ENCODE measurements around the gene NACC1.
"Not testable (repeated sequence)": the region's sequence is repeated elsewhere in the genome, so short reads cannot be mapped to it uniquely, and the experiment has no call there.

NACC1 gene

GRCh38 chr19:13135068-13136062, 17.3 kb downstream of the NACC1 start:
- no peak for TF ChIP-seq CTCF (conservative IDR thresholded peaks at IDR 0.05; ENCODE audit: control insufficient read depth, insufficient read depth, low read depth, low read length)
- H3K4me3 ChIP-seq (ENCODE audit: control insufficient read depth, low read depth, low read length) = no peak overlapping the region
- DNase-seq (ENCODE audit: low read depth) = no peak

GRCh38 chr19:13137290-13137794, 19.3 kb downstream of the NACC1 start:
- no peak for TF ChIP-seq CTCF (conservative IDR thresholded peaks at IDR 0.05; ENCODE audit: control insufficient read depth, insufficient read depth, low read depth, low read length)
- no peak for DNase-seq (ENCODE audit: low read depth)
- H3K4me3 ChIP-seq (ENCODE audit: control insufficient read depth, low read depth, low read length) = no peak overlapping the region

- no peak overlapping the region for H3K4me3 ChIP-seq (ENCODE audit: control insufficient read depth, low read depth, low read length)
- no peak for TF ChIP-seq CTCF (conservative IDR thresholded peaks at IDR 0.05; ENCODE audit: control insufficient read depth, insufficient read depth, low read depth, low read length)
- DNase-seq (ENCODE audit: low read depth) = no peak
Measured at GRCh38 chr19:13138171-13138915, 20.3 kb downstream of the NACC1 start.

- H3K4me3 ChIP-seq (ENCODE audit: control insufficient read depth, low read depth, low read length) = no peak overlapping the region
- no peak for TF ChIP-seq CTCF (conservative IDR thresholded peaks at IDR 0.05; ENCODE audit: control insufficient read depth, insufficient read depth, low read depth, low read length)
- DNase-seq (ENCODE audit: low read depth) = no peak
Measured at GRCh38 chr19:13138916-13139198, 20.8 kb downstream of the NACC1 start.

GRCh38 chr19:13139633-13140311, 21.7 kb downstream of the NACC1 start:
- H3K4me3 ChIP-seq (ENCODE audit: control insufficient read depth, low read depth, low read length) = no peak overlapping the region
- TF ChIP-seq CTCF (conservative IDR thresholded peaks at IDR 0.05; ENCODE audit: control insufficient read depth, insufficient read depth, low read depth, low read length) = no peak
- DNase-seq (ENCODE audit: low read depth) = no peak

GRCh38 chr19:13146763-13147563, 28.9 kb downstream of the NACC1 start:
- H3K4me3 ChIP-seq (ENCODE audit: control insufficient read depth, low read depth, low read length) = no peak overlapping the region
- peak; percentile 80 for DNase-seq (ENCODE audit: low read depth)
- TF ChIP-seq CTCF (conservative IDR thresholded peaks at IDR 0.05; ENCODE audit: control insufficient read depth, insufficient read depth, low read depth, low read length) = no peak

GRCh38 chr19:13149173-13149627, 31.1 kb downstream of the NACC1 start:
- DNase-seq (ENCODE audit: low read depth) = not testable (repeated sequence)
- peak overlapping the region; percentile 98 for H3K4me3 ChIP-seq (ENCODE audit: control insufficient read depth, low read depth, low read length)
